ENCODE results near the gene CCSER1.
A peak's percentile ranks its signal among the peaks of the same experiment; 100 is the strongest.
"Not testable (repeated sequence)": the region's sequence is repeated elsewhere in the genome, so short reads cannot be mapped to it uniquely, and the experiment has no call there.

The CCSER1 gene

DNA sequence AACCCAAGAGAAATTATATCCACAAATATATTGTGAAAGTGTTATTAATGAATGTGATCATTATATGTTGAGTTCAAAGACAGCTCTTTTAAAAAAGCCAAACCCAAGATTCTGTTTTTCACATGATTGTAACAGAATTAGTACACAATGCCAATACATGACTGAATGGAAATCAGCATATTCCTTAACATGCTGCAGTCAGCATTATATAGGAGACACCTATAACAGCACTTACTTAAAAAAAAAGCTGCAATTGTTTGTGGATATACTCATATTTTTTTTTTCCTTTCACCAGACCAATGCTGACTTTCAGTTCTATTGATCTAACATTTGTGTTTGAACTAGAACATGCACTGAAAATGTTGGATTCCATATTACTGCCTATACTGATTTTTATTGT lies 165.2 kb downstream of the CCSER1 start:
- POLR2A ChIA-PET, result no interaction called here
- no peak for DNase-seq (ENCODE audit: low read depth, low spot score)
- TF ChIP-seq, protein P1, sequence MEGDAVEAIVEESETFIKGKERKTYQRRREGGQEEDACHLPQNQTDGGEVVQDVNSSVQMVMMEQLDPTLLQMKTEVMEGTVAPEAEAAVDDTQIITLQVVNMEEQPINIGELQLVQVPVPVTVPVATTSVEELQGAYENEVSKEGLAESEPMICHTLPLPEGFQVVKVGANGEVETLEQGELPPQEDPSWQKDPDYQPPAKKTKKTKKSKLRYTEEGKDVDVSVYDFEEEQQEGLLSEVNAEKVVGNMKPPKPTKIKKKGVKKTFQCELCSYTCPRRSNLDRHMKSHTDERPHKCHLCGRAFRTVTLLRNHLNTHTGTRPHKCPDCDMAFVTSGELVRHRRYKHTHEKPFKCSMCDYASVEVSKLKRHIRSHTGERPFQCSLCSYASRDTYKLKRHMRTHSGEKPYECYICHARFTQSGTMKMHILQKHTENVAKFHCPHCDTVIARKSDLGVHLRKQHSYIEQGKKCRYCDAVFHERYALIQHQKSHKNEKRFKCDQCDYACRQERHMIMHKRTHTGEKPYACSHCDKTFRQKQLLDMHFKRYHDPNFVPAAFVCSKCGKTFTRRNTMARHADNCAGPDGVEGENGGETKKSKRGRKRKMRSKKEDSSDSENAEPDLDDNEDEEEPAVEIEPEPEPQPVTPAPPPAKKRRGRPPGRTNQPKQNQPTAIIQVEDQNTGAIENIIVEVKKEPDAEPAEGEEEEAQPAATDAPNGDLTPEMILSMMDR (IDR thresholded peaks at IDR 0.05; ENCODE audit: insufficient read depth, low read length, missing control alignments), result no peak
- no peak overlapping the region for H3K4me3 ChIP-seq (ENCODE audit: low read depth, low read length)
- CTCF ChIA-PET, result interaction anchor here (1.0 kb wide), 1 partner anchor 854 kb away, joined by 3 read pairs; no protein-coding TSS in a partner anchor

DNA sequence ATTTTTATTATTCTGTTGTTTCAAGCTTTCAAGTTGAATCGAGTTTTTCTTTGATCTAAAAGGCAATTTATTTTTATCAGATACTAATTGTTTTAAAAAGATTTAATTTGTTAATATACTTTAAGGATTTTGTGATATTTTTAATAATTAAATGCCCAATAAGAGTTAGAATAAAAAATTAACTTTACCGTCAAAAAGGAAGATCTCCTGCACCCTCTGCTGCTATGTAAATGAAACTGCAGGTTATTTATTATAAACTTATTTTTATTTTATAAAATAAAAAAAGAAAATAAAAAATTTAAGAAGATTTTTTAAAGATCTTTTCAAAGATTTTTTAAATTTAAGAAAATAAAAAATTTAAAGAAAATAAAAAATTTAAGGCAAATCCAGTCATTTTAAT lies 166.1 kb downstream of the CCSER1 start:
- TF ChIP-seq, protein P1 (IDR thresholded peaks at IDR 0.05; ENCODE audit: insufficient read depth, low read length, missing control alignments), result no peak
- no peak for DNase-seq (ENCODE audit: low read depth, low spot score)
- CTCF ChIA-PET, result no interaction called here
- H3K4me3 ChIP-seq (ENCODE audit: low read depth, low read length), result no peak overlapping the region
- POLR2A ChIA-PET, result no interaction called here

DNA sequence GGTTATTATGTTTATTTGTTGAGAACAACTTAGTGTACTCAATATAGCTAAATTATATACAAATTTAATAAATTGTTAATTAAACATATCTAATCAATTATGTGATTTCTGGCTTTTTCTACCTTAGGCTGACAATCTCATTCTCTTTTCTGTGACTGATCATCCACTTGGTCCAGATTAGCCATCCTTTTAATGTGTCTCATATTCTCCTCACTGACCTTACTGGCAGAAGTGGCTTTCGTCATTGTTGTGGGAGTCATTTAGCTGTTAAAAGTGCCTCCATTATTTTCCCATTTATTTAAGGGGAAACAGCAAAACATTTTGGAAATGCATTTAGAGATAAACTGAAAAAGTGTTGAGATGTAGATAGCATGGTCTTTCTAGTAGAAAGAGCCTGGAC lies 172.2 kb downstream of the CCSER1 start:
- POLR2A ChIA-PET, result no interaction called here
- CTCF ChIA-PET, result no interaction called here
- no peak for DNase-seq (ENCODE audit: low read depth, low spot score)

DNA sequence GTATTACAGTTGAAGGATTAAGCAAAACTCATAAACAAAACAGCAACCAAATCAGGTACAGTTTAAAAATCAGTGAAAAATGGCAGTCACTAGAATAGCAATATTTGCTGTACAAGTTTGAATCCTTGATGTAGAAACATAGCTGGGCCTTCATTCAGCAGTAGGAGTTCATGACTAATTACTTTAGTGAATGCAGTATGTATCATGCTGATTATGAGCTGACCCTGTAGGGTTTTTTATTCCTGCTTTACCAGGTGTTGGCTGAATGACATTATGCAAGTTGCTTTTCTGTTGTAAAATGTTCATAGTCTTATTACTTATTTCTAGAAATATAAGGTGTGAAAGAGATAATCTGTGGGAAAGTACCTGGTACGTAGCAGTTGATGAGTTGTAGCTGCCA lies 179.6 kb downstream of the CCSER1 start:
- CTCF ChIA-PET, result interaction anchor here (1.4 kb wide), 1 partner anchor 9 kb away, joined by 6 read pairs; no protein-coding TSS in a partner anchor
- POLR2A ChIA-PET, result no interaction called here
- TF ChIP-seq, protein P1 (IDR thresholded peaks at IDR 0.05; ENCODE audit: insufficient read depth, low read length, missing control alignments), result no peak
- H3K4me3 ChIP-seq (ENCODE audit: low read depth, low read length), result no peak overlapping the region
- no peak for DNase-seq (ENCODE audit: low read depth, low spot score)

More for the DNA sequence above, 172.2 kb downstream of the CCSER1 start:
- TF ChIP-seq, protein P1 (IDR thresholded peaks at IDR 0.05; ENCODE audit: insufficient read depth, low read length, missing control alignments), result no peak
- no peak overlapping the region for H3K4me3 ChIP-seq (ENCODE audit: low read depth, low read length)

DNA sequence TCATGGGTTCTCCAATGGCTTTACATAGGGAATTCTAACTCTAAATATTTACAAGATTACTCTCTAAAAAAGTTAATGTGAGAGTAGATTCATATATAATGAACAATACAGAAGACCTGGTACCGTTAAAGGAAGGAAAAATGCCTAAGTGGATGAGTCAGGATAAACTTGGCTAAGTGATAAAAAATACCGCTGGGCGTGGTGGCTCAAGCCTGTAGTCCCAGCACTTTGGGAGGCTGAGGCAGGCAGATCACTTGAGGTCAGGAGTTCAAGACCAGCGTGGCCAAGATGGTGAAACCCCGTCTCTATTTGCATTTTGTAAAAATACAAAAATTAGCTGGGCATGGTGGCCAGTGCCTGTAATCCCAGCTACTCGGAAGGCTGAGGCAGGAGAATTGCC lies 189.9 kb downstream of the CCSER1 start:
- POLR2A ChIA-PET; H3K4me3 ChIP-seq (ENCODE audit: low read depth, low read length); CTCF ChIA-PET; DNase-seq (ENCODE audit: low read depth, low spot score): not testable (repeated sequence)

DNA sequence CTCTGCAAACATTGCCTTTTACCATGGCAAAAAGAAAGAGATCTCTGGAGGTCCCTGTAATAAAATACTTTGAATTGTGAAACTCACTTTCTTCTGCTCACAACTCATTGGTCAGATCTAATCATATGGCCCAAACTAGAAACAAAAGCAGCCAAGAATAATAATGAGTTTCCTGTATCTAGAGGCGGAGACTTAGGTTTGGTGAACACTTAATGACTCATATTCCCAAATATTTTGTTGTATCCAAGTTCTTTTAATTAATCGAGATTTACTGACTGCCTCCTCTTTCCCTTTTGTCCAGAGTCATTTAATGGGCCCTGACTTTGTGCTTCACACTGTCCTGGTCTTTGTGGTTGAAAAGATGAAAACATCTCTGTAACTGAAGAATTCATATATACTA lies 190.6 kb downstream of the CCSER1 start:
- POLR2A ChIA-PET, result no interaction called here
- TF ChIP-seq, protein P1 (IDR thresholded peaks at IDR 0.05; ENCODE audit: insufficient read depth, low read length, missing control alignments), result no peak
- peak; percentile 76 for DNase-seq (ENCODE audit: low read depth, low spot score)
- CTCF ChIA-PET, result no interaction called here
- H3K4me3 ChIP-seq (ENCODE audit: low read depth, low read length), result 0 out of 2 replicates have a peak overlapping the region, but pooled peaks have one; percentile 15

DNA sequence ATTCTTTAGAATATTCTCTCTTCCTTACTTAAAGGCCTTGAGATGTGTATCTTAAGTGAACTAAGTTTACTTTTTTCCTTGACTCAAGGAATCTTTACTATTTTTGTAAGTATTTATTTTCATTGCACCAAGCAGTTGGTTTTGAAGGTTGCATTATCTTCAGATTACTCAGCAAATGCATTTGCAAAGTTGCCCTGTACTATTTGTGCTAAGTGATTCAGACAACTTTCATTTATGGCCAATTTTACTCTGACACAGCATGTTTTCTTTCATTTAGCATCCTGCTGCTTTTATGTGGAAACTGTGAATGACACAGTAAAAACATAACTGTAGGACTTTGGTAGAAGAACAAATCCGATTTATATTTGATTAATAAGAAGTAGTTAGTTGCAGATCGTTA lies 191.0 kb downstream of the CCSER1 start:
- peak; percentile 70 for DNase-seq (ENCODE audit: low read depth, low spot score)
- TF ChIP-seq, protein P1 (IDR thresholded peaks at IDR 0.05; ENCODE audit: insufficient read depth, low read length, missing control alignments), result no peak
- ChIA-PET CTCF (no interaction called here), POLR2A (no interaction called here)
- H3K4me3 ChIP-seq (ENCODE audit: low read depth, low read length), result no peak overlapping the region

All from AG04449 (cell line).